MG63 (cell line): Measurements from ENCODE around the gene OR10AD1. TPM values are rescaled to one million over a fixed set of nuclear protein-coding genes. Genes with fewer than 3 reads are reported as not detected.
"Not testable (repeated sequence)": the region's sequence is repeated elsewhere in the genome, so short reads cannot be mapped to it uniquely, and the experiment has no call there.

Experiments used
- DNase-seq: peaks from one replicate; pipeline ENCODE4 v3.0.0-alpha.2; 2020
- H3K27me3 ChIP-seq: fragments of 250-450 bp; sonication (Bioruptor Pico); 2 replicates; pipeline ENCODE4 v1.5.1; 2020; ENCODE audit warnings: mild to moderate bottlenecking, moderate library complexity
- H3K36me3 ChIP-seq: fragments of 250-450 bp; sonication (Bioruptor Pico); 2 replicates; pipeline ENCODE4 v1.5.1; 2020; ENCODE audit warnings: mild to moderate bottlenecking, moderate library complexity
- H3K4me3 ChIP-seq: fragments of 250-450 bp; sonication (Bioruptor Pico); 2 replicates; pipeline ENCODE4 v1.5.1; 2020; ENCODE audit warnings: mild to moderate bottlenecking, moderate library complexity
- H3K9me3 ChIP-seq: fragments of 250-450 bp; sonication (Bioruptor Pico); 2 replicates; pipeline ENCODE4 v1.5.1; 2020; ENCODE audit warnings: mild to moderate bottlenecking, moderate library complexity
- total RNA-seq: library from RNA; depleted of rRNA; stranded (reverse); fragments of >200 nt; shearing (Covaris generic); gene quantifications from 2 replicates; pipeline ENCODE4 v1.2.3, GENCODE V29; 2014; ENCODE audit warnings: low replicate concordance

The OR10AD1 gene
- total RNA-seq, 1 experiment from 2014 or later, result not detected

DNA sequence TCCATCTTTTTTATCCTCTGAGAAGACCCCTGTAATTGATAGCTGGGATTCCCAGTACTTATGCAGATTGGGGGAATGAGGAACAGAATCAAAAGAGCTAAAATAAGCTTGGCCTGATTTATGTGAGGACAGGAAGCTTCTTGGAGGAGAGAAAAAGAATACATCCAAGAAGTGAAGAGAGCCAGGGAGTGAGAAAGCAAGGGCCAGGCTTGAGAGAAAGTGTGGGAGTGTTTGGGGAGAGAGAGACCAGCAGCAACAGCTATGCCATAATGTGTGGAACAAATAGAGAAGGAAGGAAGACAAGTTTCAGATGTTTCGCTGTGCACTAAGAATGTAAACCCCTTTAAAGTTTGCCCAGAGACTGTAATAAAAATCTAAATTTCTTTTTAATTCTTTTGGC lies 23.6 kb downstream of the OR10AD1 start:
- DNase-seq, result no peak
- Histone ChIP-seq H3K27me3 (peaks cover 68% of the 10 kb centered on the region), H3K4me3 (no peak overlapping the region), H3K9me3 (no peaks in the 10 kb centered on the region), H3K36me3 (no peaks in the 10 kb centered on the region)

DNA sequence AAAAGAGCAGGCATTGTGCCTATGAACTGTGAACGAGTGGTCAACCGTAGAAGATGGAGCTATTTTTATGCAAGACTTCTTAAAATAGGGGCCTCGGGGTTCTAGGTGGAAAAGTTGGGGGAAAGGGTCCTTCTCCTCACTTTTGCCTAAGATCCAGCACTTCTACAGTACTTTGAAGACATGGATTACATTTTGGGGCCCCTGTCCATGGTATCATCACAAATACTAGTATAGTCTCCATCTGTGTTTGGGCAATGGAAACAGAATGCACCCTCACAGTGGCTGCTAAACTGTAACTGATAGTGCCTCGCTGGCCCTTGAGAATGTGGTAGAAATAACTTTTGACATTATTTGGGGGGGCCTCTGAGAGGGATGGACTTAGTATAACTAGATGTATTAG lies 25.1 kb downstream of the OR10AD1 start:
- H3K27me3 ChIP-seq, result peaks cover 55% of the 10 kb centered on the region
- no peak for DNase-seq
- no peak overlapping the region for H3K4me3 ChIP-seq
- no peaks in the 10 kb centered on the region for H3K36me3 ChIP-seq
- no peaks in the 10 kb centered on the region for H3K9me3 ChIP-seq

DNA sequence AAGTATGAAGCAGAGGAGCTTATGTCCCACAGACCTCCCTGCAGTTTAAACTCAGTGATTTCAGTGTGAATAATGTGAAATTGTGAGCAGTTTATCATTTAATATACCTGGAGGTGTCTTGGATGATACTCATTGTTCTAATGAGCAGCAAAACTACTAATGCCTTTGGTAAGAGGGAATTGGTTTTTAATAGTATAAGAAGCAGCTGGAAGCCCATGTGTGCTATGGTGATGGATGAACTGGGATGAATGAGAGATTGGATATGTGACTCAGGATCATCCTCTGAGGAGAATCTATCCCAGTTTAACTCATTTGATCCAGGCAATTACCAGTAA lies 26.7 kb downstream of the OR10AD1 start:
- Histone ChIP-seq H3K27me3 (peaks cover 39% of the 10 kb centered on the region), H3K36me3 (no peaks in the 10 kb centered on the region), H3K4me3 (no peak overlapping the region), H3K9me3 (no peaks in the 10 kb centered on the region)
- DNase-seq, result no peak

DNA sequence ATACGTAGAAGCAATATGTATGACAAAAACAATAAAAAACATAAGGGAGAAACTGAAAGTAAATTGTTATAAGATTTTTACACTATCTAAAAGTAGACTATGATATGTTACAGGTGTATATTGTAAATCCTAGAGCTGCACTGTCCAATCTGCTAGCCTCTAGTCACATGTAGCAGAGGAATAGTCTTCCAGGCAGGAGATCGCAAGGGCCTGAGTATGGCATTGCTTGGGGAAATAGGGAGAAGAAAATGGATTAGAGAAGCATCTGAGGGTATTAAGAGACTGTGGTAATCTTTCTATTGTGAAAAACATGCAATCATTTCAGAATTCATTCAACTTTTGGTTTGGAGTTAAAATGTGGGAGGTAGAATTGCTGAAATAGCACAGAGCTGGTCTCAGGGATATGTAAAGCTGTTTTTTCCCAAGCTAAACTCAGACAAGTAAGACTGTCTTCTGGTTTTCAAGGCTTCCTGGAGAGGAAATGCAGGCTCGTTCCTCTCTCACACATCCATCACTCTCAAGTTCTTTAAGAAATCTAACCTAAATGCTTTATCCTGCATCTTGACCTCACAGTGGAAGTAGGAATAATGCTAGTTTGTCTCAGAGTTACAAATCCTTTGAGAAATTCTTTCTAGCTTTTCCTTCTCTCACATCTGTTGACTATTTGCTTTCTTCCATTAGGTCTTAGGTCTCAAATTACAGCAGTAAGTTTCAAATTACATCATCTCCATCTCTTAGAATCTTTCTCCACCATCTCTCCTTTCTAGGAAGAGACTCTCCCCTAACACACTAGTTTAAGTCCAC lies 27.3 kb downstream of the OR10AD1 start:
- no peak for DNase-seq
- no peak overlapping the region for H3K4me3 ChIP-seq
- peaks cover 33% of the 10 kb centered on the region for H3K27me3 ChIP-seq
- no peaks in the 10 kb centered on the region for H3K36me3 ChIP-seq
- no peaks in the 10 kb centered on the region for H3K9me3 ChIP-seq

- DNase-seq, result no peak
- Histone ChIP-seq H3K27me3 (peaks cover 7% of the 10 kb centered on the region; the same call in 1 of the 2 replicates), H3K9me3 (no peaks in the 10 kb centered on the region; the same call in 1 of the 2 replicates), H3K36me3 (no peaks in the 10 kb centered on the region), H3K4me3 (no peak overlapping the region)
Observed at GRCh38 chr12:48169011-48169410, 34.1 kb downstream of the OR10AD1 start.

DNA sequence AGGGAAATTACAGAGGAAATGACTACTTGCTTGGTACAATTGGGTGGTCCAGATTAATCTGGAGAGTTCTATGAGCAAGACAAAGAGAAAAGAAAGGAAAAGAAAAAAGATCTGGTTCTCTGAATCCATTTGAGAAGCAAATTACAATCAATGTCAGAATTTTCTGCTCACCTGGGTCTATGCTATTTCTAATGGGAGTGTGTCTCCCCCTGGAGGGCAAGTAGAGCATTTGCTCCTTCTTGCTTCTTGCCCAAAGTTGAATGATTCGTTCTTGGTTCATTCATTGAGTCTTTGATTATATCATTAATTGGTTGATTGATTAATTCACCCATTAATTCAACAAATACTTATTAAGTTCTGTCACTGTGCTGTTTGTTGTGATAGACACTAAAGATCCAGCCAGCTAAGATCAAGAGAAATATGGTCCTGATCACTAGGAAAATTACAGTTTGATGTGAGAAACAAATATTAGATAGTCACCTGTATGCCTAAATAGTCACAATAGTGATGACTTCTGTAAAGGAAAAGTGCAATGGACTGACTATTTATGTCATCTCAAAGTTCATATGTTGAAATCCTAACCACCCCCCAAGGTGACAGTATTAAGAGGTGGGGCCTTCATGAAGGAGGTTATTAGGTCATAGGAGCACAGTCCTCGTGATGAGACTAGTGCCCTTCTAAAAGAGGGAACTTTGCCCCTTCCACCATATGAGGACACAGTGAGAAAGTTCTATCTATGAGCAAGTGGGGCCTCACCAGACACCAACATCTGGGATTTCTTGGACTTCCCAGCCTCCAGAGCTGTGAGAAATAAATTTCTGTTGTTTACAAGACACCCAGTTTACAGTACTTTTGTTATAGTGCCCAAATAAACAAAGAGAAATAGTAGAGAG lies 37.8 kb downstream of the OR10AD1 start:
- no peak for DNase-seq
- no peak overlapping the region for H3K4me3 ChIP-seq
- no peaks in the 10 kb centered on the region; the same call in 1 of the 2 replicates for H3K9me3 ChIP-seq
- H3K27me3 ChIP-seq, result peaks cover 9% of the 10 kb centered on the region; the same call in 1 of the 2 replicates
- no peaks in the 10 kb centered on the region for H3K36me3 ChIP-seq

GRCh38 chr12:48164451-48164850 lies 38.6 kb downstream of the OR10AD1 start:
- no peak for DNase-seq
- H3K4me3 ChIP-seq, result no peak overlapping the region
- H3K27me3 ChIP-seq, result peaks cover 9% of the 10 kb centered on the region; the same call in 1 of the 2 replicates
- no peaks in the 10 kb centered on the region for H3K36me3 ChIP-seq
- H3K9me3 ChIP-seq, result no peaks in the 10 kb centered on the region; the same call in 1 of the 2 replicates

- Histone ChIP-seq H3K27me3 (peaks cover 9% of the 10 kb centered on the region; the same call in 1 of the 2 replicates), H3K4me3 (no peak overlapping the region), H3K9me3 (no peaks in the 10 kb centered on the region; the same call in 1 of the 2 replicates), H3K36me3 (no peaks in the 10 kb centered on the region)
- no peak for DNase-seq
Observed at GRCh38 chr12:48163150-48163747, 39.8 kb downstream of the OR10AD1 start.

- Histone ChIP-seq H3K36me3 (no peaks in the 10 kb centered on the region), H3K4me3 (no peak overlapping the region), H3K9me3 (no peaks in the 10 kb centered on the region; the same call in 1 of the 2 replicates), H3K27me3 (peaks cover 9% of the 10 kb centered on the region; the same call in 1 of the 2 replicates)
- peak; percentile 16 for DNase-seq
Observed at GRCh38 chr12:48160807-48161206, 42.3 kb downstream of the OR10AD1 start.

DNA sequence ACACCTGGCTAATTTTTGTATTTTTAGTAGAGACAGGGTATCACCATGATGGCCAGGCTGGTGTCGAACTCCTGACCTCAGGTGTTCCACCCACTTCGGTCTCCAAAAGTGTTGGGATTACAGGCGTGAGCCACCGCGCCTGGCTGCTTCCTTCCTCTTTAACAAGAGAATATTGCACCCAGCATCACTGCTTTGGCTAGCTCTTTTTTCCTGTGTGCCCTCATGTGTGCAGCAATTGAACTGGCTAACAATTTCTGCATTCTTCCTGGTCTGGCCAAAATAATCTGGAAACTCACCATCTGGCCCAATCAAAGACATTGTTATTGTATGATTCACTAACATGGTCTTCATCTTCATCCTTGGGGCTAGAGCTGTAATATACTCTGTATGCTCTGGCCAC lies 43.0 kb downstream of the OR10AD1 start:
- Histone ChIP-seq H3K27me3 (peaks cover 4% of the 10 kb centered on the region; the same call in 1 of the 2 replicates), H3K4me3 (no peak overlapping the region), H3K36me3 (no peaks in the 10 kb centered on the region), H3K9me3 (no peaks in the 10 kb centered on the region)
- no peak for DNase-seq

GRCh38 chr12:48157889-48158370 lies 45.2 kb downstream of the OR10AD1 start:
- no peak for DNase-seq
- Histone ChIP-seq H3K4me3 (peak overlapping the region; percentile 71), H3K36me3 (peaks cover 4% of the 10 kb centered on the region; the same call in 1 of the 2 replicates), H3K9me3 (no peaks in the 10 kb centered on the region), H3K27me3 (no peaks in the 10 kb centered on the region)

DNA sequence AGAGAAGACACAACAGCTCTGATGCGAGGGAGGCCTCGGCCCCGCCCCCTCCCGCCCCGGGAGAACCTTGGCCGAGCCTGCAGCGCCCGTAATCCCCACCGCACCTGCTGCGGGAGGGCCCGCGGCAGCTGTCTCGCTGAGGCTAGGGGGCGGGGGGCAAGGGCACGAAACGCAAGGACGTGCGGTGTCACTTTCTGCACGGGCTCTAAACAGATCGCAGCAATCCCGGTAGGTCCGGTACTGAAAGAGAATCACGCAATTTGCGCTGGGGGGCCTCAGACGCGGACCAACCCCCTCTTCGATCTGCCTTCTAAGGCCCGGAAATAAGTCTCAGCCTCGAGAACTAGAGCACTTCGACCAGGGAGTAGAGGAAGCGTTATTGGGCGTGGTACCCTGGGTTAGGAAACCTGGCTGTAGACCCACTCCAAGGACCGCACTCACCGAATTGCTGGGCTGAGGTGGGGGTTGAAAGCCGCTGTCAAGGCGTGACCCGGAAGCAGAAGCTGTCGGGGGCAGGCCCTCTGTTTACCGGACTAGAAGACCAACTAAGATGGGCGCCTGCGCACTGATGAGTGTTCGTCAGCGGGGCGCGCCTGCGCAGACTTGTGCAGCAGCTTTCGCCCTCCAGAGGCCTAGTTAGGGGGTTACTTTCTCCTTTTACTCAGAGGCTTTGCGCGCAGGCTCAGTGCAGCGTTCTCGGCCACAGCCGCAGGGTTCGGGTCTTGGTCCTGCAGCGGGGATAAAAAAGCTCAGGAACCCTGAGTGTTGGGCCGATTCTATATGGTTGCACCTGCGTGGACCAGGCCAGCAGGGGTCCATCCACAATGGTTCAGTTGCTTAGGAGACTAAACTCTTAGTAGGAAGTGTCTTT lies 45.8 kb downstream of the OR10AD1 start, which contains the start of gene ASB8:
TSS of gene ASB8 (minus strand) at position 498 of the 871 bp plus-strand sequence. CDS start 4,019 bp downstream, outside the sequence.
- H3K36me3 ChIP-seq, result peaks cover 6% of the 10 kb centered on the region; the same call in 1 of the 2 replicates
- peak; percentile 97 for DNase-seq
- no peaks in the 10 kb centered on the region for H3K9me3 ChIP-seq
- H3K27me3 ChIP-seq, result no peaks in the 10 kb centered on the region
- peak within 1 kb of the TSS; percentile 71 for H3K4me3 ChIP-seq

DNA sequence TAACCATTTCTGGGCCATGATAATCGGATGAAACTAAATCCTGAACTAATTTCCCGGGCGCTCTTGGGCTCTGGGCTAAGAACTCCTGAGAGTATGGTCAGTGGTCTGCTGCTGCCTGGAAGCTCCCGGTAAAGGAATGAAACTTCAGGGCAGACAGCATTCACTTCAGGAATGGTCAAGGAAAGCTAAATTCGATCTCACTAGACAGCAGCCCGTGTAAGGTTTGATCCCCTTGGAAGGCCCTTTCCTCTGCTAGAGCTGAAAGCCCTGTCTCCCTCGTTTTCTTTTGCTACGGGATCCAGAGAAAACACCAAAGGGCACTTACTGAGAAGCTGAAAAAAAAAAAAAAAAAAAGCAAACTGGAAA lies 46.5 kb downstream of the OR10AD1 start:
- peak overlapping the region; percentile 71 for H3K4me3 ChIP-seq
- peaks cover 8% of the 10 kb centered on the region; the same call in 1 of the 2 replicates for H3K36me3 ChIP-seq
- H3K27me3 ChIP-seq, result no peaks in the 10 kb centered on the region
- H3K9me3 ChIP-seq, result no peaks in the 10 kb centered on the region
- no peak for DNase-seq

DNA sequence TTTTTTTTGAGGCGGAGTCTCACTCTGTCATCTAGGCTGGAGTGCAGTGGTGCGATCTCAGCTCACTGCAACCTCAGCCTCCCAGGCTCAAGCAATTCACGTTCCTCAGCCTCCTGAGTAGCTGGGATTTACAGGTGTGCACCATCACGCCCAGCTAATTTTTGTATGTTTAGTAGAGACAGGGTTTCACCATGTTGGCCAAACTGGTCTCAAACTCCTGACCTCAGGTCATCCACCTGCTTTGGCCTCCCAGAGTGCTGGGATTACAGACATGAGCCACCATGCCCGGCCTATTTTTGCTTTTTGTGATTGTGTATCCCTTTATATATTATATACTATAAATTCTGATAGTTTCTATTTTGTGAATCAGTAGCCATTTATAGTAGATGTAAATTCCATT lies 47.3 kb downstream of the OR10AD1 start:
- H3K27me3 ChIP-seq, H3K9me3 ChIP-seq, H3K4me3 ChIP-seq, DNase-seq: not testable (repeated sequence)
- peaks cover 15% of the 10 kb centered on the region for H3K36me3 ChIP-seq
